Peyer's patch (tissue), 4 donors: ENCODE measurements around the gene SEMA4D. TPM values are rescaled to one million over a fixed set of nuclear protein-coding genes. Genes with fewer than 3 reads are reported as not detected.

Experiments used
- DNase-seq, 3 donors: peaks; one replicate each; pipeline ENCODE4 v3.0.0-alpha.2; 2017 to 2019
- H3K27ac ChIP-seq, 4 donors: fragments of 200-600 bp; sonication (generic); one replicate each; pipeline ENCODE4 v1.5.1; 2016 to 2019
- H3K27me3 ChIP-seq, 2 donors: fragments of 200-600 bp; sonication (generic); one replicate each; pipeline ENCODE4 v1.5.1; 2019
- H3K36me3 ChIP-seq, 3 donors: fragments of 200-600 bp; sonication (generic); one replicate each; pipeline ENCODE4 v1.5.1; 2016 to 2019
- H3K4me1 ChIP-seq, 4 donors: fragments of 200-600 bp; sonication (generic); one replicate each; pipeline ENCODE4 v1.5.1; 2016 to 2019
- H3K4me3 ChIP-seq, 4 donors: fragments of 200-600 bp; sonication (generic); 1 replicate in 3 of 4; 2 replicates in 1 of 4; pipeline ENCODE4 v1.5.1; 2016 to 2019; ENCODE audit warnings: mild to moderate bottlenecking in 1 of 4
- H3K9me3 ChIP-seq, 4 donors: fragments of 200-600 bp; sonication (generic); one replicate each; pipeline ENCODE4 v1.5.1; 2016 to 2019; ENCODE audit warnings: mild to moderate bottlenecking in 1 of 4
- CTCF ChIP-seq, 6 experiments: fragments of 450-650 bp in 4 of 6; fragments of 200-600 bp in 2 of 6; sonication (generic) in 1 of 6; IDR thresholded peaks; one replicate each; pipeline ENCODE4 v1.5.1; 2017 to 2019; ENCODE audit warnings: antibody characterized with exemption in 6 of 6, mild to moderate bottlenecking in 3 of 6, moderate library complexity in 1 of 6
- POLR2A ChIP-seq, 2 donors: fragments of 450-650 bp; IDR thresholded peaks; one replicate each; pipeline ENCODE4 v1.5.1; 2017; ENCODE audit warnings: antibody characterized with exemption in 2 of 2, mild to moderate bottlenecking in 2 of 2, moderate library complexity in 2 of 2
- total RNA-seq, 4 donors: library from RNA; depleted of rRNA; stranded (reverse); fragments of >200 nt; gene quantifications; one replicate each; pipeline ENCODE4 v1.1.0, GENCODE V29; 2016

The SEMA4D gene
- total RNA-seq, 4 donors from 2014 or later: 24.3 to 124 (median 30.0) TPM

- Histone ChIP-seq H3K4me3 (no peak overlapping the region), H3K9me3 (no peaks in the 10 kb centered on the region), H3K36me3 (no peaks in the 10 kb centered on the region), H3K27me3 (no peaks in the 10 kb centered on the region), H3K27ac (peak overlapping the region in 2 of 4 donors; percentile 12 to 30), H3K4me1 (peaks cover 0 to 65% (median 38%) of the 10 kb centered on the region in 4 donors)
- DNase-seq: no peak
- TF ChIP-seq CTCF (IDR thresholded peaks at IDR 0.05) (no peak), POLR2A (IDR thresholded peaks at IDR 0.05) (no peak)
These were observed 65.8 kb downstream of the SEMA4D start for GRCh38 chr9:89431930-89432725.

GRCh38 chr9:89430995-89431394, 66.9 kb downstream of the SEMA4D start:
- no peak overlapping the region for H3K4me3 ChIP-seq
- H3K36me3 ChIP-seq: no peaks in the 10 kb centered on the region
- no peaks in the 10 kb centered on the region for H3K9me3 ChIP-seq
- TF ChIP-seq POLR2A (IDR thresholded peaks at IDR 0.05) (no peak), CTCF (IDR thresholded peaks at IDR 0.05) (peak in 1 of 6 experiments; percentile 7)
- peak overlapping the region in 2 of 4 donors; percentile 37 to 54 for H3K27ac ChIP-seq
- H3K27me3 ChIP-seq: no peaks in the 10 kb centered on the region
- peaks cover 0 to 58% (median 36%) of the 10 kb centered on the region in 4 donors for H3K4me1 ChIP-seq
- DNase-seq: peak in 2 of 3 donors; percentile 81 to 82

GRCh38 chr9:89428901-89429890, 68.7 kb downstream of the SEMA4D start:
- Histone ChIP-seq H3K27ac (peak overlapping the region in 2 of 4 donors; percentile 45 to 46), H3K9me3 (no peaks in the 10 kb centered on the region), H3K4me3 (no peak overlapping the region), H3K27me3 (no peaks in the 10 kb centered on the region), H3K36me3 (no peaks in the 10 kb centered on the region), H3K4me1 (peaks cover 0 to 51% (median 44%) of the 10 kb centered on the region in 4 donors)
- TF ChIP-seq POLR2A (IDR thresholded peaks at IDR 0.05): no peak
- peak; percentile 27 to 50 (median 42) for TF ChIP-seq CTCF (IDR thresholded peaks at IDR 0.05)
- DNase-seq: peak in 2 of 3 donors; percentile 68 to 81

GRCh38 chr9:89428222-89428761, 69.6 kb downstream of the SEMA4D start:
- Histone ChIP-seq H3K36me3 (no peaks in the 10 kb centered on the region), H3K4me3 (no peak overlapping the region), H3K27me3 (no peaks in the 10 kb centered on the region), H3K4me1 (peaks cover 0 to 51% (median 43%) of the 10 kb centered on the region in 4 donors), H3K9me3 (no peaks in the 10 kb centered on the region), H3K27ac (peak overlapping the region in 2 of 4 donors; percentile 45 to 70)
- no peak for DNase-seq
- TF ChIP-seq CTCF (IDR thresholded peaks at IDR 0.05): no peak
- no peak for TF ChIP-seq POLR2A (IDR thresholded peaks at IDR 0.05)

GRCh38 chr9:89427621-89428221, 70.2 kb downstream of the SEMA4D start:
- no peak overlapping the region for H3K4me3 ChIP-seq
- peaks cover 0 to 51% (median 40%) of the 10 kb centered on the region in 4 donors for H3K4me1 ChIP-seq
- TF ChIP-seq CTCF (IDR thresholded peaks at IDR 0.05): no peak
- no peak for TF ChIP-seq POLR2A (IDR thresholded peaks at IDR 0.05)
- H3K36me3 ChIP-seq: no peaks in the 10 kb centered on the region
- peak overlapping the region in 3 of 4 donors; percentile 15 to 70 (median 45) for H3K27ac ChIP-seq
- H3K27me3 ChIP-seq: no peaks in the 10 kb centered on the region
- DNase-seq: peak in 1 of 3 donors; percentile 45
- no peaks in the 10 kb centered on the region for H3K9me3 ChIP-seq
